HG03378 (cell line): ENCODE data around the gene PORCN.

Source experiments
- ATAC-seq: cut with Tn5 transposase; IDR thresholded peaks from one replicate; pipeline ENCODE4 v1.9.1; 2021; ENCODE audit warnings: mild to moderate bottlenecking, moderate library complexity; ENCODE audit not compliant: unreplicated experiment

The PORCN gene

GRCh38 chrX:48508400-48509244 is at the start of gene PORCN:
TSS of gene PORCN (plus strand) at chrX:48508992. CDS start at chrX:48509821, 829 bp downstream.
- ATAC-seq = no peak

GRCh38 chrX:48459483-48459882 is 49.3 kb upstream of the PORCN start:
- ATAC-seq = no peak

- ATAC-seq = no peak
Measured at GRCh38 chrX:48460031-48460430, 48.8 kb upstream of the PORCN start.

GRCh38 chrX:48460606-48461005 is 48.2 kb upstream of the PORCN start:
- no peak for ATAC-seq

GRCh38 chrX:48461830-48462229 is 47.0 kb upstream of the PORCN start:
- no peak for ATAC-seq

GRCh38 chrX:48465336-48465933 is 43.4 kb upstream of the PORCN start:
- no peak for ATAC-seq

- no peak for ATAC-seq
Measured at GRCh38 chrX:48466696-48467095, 42.1 kb upstream of the PORCN start.

- ATAC-seq = no peak
Measured at GRCh38 chrX:48467281-48467761, 41.5 kb upstream of the PORCN start.

GRCh38 chrX:48468247-48468671 is 40.5 kb upstream of the PORCN start:
- ATAC-seq = no peak

- no peak for ATAC-seq
Measured at GRCh38 chrX:48468693-48469691, 39.8 kb upstream of the PORCN start.

- no peak for ATAC-seq
Measured at GRCh38 chrX:48470110-48470832, 38.5 kb upstream of the PORCN start, which contains the start of gene SLC38A5. TSS of gene SLC38A5 (minus strand) at chrX:48470260. CDS start at chrX:48467924, 2,336 bp downstream.

- ATAC-seq = no peak
Measured at GRCh38 chrX:48470833-48471118, 38.0 kb upstream of the PORCN start.

- ATAC-seq = no peak
Measured at GRCh38 chrX:48471504-48471903, 37.3 kb upstream of the PORCN start.

- ATAC-seq = no peak
Measured at GRCh38 chrX:48472225-48472624, 36.6 kb upstream of the PORCN start.

- no peak for ATAC-seq
Measured at GRCh38 chrX:48472851-48473703, 35.7 kb upstream of the PORCN start.

- no peak for ATAC-seq
Measured at GRCh38 chrX:48473704-48473990, 35.1 kb upstream of the PORCN start.

- no peak for ATAC-seq
Measured at GRCh38 chrX:48474127-48474526, 34.7 kb upstream of the PORCN start.

- no peak for ATAC-seq
Measured at GRCh38 chrX:48474581-48474980, 34.2 kb upstream of the PORCN start.

GRCh38 chrX:48475296-48475695 is 33.5 kb upstream of the PORCN start:
- no peak for ATAC-seq
